ENCODE data around the gene GRID1.

DNA sequence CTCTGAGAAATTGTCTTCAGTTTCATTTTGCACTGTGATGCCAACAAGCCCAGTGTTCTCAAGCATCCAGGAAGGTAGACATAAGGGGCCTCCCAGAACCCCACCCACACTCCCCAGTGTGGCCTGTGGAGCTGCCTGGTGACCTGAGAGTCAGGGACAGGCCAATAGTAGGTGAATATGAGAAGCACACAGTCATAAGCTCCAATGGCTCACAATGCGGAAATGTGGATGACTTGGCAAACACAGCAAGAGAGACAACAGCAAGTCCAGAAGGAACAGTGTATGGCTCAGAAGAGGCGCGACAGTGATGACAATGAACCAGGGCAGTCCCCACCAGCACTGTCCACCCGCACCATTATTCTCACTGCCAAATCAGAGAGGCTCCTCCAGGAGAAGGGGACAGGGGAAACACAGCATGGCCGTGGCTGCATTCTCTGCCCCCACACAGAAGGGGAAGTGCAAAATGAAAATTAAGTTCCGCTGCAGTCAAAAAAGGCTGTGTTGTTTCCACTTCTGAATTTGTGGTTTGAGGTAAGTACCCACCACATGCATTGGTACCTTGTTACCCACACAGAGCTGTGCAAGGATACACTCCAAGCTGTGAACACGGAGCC lies 419.8 kb downstream of the GRID1 start:
- TF ChIP-seq, protein P1, sequence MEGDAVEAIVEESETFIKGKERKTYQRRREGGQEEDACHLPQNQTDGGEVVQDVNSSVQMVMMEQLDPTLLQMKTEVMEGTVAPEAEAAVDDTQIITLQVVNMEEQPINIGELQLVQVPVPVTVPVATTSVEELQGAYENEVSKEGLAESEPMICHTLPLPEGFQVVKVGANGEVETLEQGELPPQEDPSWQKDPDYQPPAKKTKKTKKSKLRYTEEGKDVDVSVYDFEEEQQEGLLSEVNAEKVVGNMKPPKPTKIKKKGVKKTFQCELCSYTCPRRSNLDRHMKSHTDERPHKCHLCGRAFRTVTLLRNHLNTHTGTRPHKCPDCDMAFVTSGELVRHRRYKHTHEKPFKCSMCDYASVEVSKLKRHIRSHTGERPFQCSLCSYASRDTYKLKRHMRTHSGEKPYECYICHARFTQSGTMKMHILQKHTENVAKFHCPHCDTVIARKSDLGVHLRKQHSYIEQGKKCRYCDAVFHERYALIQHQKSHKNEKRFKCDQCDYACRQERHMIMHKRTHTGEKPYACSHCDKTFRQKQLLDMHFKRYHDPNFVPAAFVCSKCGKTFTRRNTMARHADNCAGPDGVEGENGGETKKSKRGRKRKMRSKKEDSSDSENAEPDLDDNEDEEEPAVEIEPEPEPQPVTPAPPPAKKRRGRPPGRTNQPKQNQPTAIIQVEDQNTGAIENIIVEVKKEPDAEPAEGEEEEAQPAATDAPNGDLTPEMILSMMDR (IDR thresholded peaks at IDR 0.05), result no peak
- no peak for TF ChIP-seq POLR2A (IDR thresholded peaks at IDR 0.05)

Data from lower leg skin (tissue), 3 donors.